ENCODE measurements around the gene THNSL1. TPM values are rescaled to one million over a fixed set of nuclear protein-coding genes. Genes with fewer than 3 reads are reported as not detected.
A peak's percentile ranks its signal among the peaks of the same experiment; 100 is the strongest.

Gene THNSL1
- total and polyA plus RNA-seq, 2 of the 13 experiments (the other 11 are each of a cell fraction or from before 2014, with no cell fraction given), result 1.3 to 3.8 TPM

- TF ChIP-seq HOXA9 (CRISPR knock-in tag; IDR thresholded peaks at IDR 0.05; ENCODE audit: borderline replicate concordance) (peak; percentile 15; the same call in 1 of the 2 replicates), NFIB (CRISPR knock-in tag; IDR thresholded peaks at IDR 0.05; ENCODE audit: borderline replicate concordance) (no peak)
These were observed 510 bp upstream of the THNSL1 start, which contains the start of gene ENKUR (continued) for GRCh38 chr10:25015828-25016375.

DNA sequence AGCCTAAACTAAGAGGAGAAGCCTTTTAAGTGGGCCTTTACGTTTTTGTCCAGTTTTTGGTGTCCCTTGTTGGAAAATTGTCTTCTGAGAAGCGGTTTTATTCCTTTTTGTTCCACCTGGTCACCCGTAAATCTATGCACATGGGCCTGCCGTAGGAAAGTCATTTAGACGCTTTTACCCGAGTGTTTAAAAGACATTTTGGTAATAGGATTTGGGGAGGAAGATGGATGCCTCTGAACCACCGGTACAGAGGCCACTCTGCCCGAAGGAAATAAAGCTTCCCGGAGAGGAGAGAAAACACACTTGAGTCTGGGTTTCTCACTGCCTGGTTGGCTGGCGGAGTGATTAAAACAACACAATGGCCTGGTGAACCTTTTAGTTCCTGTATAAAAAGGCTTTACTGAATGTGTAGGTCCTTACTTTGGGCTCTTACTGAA is 760 bp downstream of the THNSL1 start:
- peak overlapping the region; percentile 64 to 84 (median 71) for H3K4me3 ChIP-seq (replicated peaks in 1 of 3; ENCODE audit: insufficient read depth in 1 of 3, low read depth in 2 of 3, low read length in 3 of 3)
- peaks cover 32% of the 10 kb centered on the region for H3K4me1 ChIP-seq (ENCODE audit: insufficient read depth, low read length)
- WGBS (ENCODE audit: low lambda C conversion rate), result 2% methylated on average over 10 of the region's 10 CpGs
- no peak for FAIRE-seq
- H3K4me2 ChIP-seq (ENCODE audit: low read depth, low read length), result peak overlapping the region; percentile 97
- POLR2A ChIA-PET, result interaction anchor here (1.3 to 2.5 kb wide), 4 partner anchors 7 to 63 kb away, joined by 4 to 35 read pairs (median 12); no protein-coding TSS in a partner anchor
- H3K27me3 ChIP-seq (ENCODE audit: control insufficient read depth in 1 of 2, insufficient read depth in 2 of 2, low read length in 2 of 2), result no peaks in the 10 kb centered on the region
- no peaks in the 10 kb centered on the region for H3K36me3 ChIP-seq (replicated peaks in 1 of 2; ENCODE audit: control insufficient read depth in 1 of 2, insufficient read depth in 2 of 2, low read length in 2 of 2)
- H3K9me3 ChIP-seq (ENCODE audit: low read length), result no peaks in the 10 kb centered on the region
- H2AFZ ChIP-seq (ENCODE audit: low read length), result peak overlapping the region; percentile 61
- H3K9ac ChIP-seq (ENCODE audit: insufficient read depth, low read depth, low read length), result peak overlapping the region; percentile 93
- intact Hi-C loops (cut with micrococcal nuclease; ENCODE audit: unreplicated experiment) (loop anchor here (2.0 to 5.0 kb wide), 4 partner anchors 45 to 374 kb away; partner anchors contain the start of gene ARHGAP21), in situ Hi-C loops (cut with HindIII; ENCODE audit: extremely low pct_ligation_motif_present, low pct_unique_long_range_greater_than_20kb) (loop anchor here (5.0 to 10.0 kb wide), 2 partner anchors 45 to 292 kb away; partner anchors contain the start of gene ARHGAP21)
- DNase-seq (ENCODE audit: low spot score), result no peak
- ATAC-seq, result no peak
- peak overlapping the region; percentile 100 for H3K27ac ChIP-seq (ENCODE audit: extremely low read length, insufficient read depth, low read length)
- no peaks in the 10 kb centered on the region for H3K79me2 ChIP-seq (ENCODE audit: insufficient read depth, low read length)
- TSS peak; percentile 86 for BruUV-seq (replicated peaks)
- CTCF ChIA-PET (ENCODE audit: low intra/inter-chr PET ratio, low total read pairs), result no interaction called here
- no peaks in the 10 kb centered on the region for H4K20me1 ChIP-seq (ENCODE audit: insufficient read depth, low read length)
- no peak for TF ChIP-seq ZFP90 (CRISPR knock-in tag; IDR thresholded peaks at IDR 0.05; ENCODE audit: borderline replicate concordance)
- TF ChIP-seq CHD4 (IDR thresholded peaks at IDR 0.05; ENCODE audit: borderline replicate concordance, low read length), result peak; percentile 81; the same call in 1 of the 2 replicates
- TF ChIP-seq HMG20B (CRISPR knock-in tag; conservative IDR thresholded peaks at IDR 0.05), result 0 out of 2 replicates have a peak, but pooled peaks have one; percentile 2
- TF ChIP-seq SIX1 (CRISPR knock-in tag; IDR thresholded peaks at IDR 0.05; ENCODE audit: borderline replicate concordance), result no peak
- TF ChIP-seq KDM1A (CRISPR knock-in tag; IDR thresholded peaks at IDR 0.05), result no peak
- TF ChIP-seq, protein P1, sequence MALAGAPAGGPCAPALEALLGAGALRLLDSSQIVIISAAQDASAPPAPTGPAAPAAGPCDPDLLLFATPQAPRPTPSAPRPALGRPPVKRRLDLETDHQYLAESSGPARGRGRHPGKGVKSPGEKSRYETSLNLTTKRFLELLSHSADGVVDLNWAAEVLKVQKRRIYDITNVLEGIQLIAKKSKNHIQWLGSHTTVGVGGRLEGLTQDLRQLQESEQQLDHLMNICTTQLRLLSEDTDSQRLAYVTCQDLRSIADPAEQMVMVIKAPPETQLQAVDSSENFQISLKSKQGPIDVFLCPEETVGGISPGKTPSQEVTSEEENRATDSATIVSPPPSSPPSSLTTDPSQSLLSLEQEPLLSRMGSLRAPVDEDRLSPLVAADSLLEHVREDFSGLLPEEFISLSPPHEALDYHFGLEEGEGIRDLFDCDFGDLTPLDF (CRISPR knock-in tag; IDR thresholded peaks at IDR 0.05), result peak; percentile 2; the same call in 1 of the 2 replicates
- TF ChIP-seq CHCHD3 (CRISPR knock-in tag; IDR thresholded peaks at IDR 0.05), result 0 out of 2 replicates have a peak, but pooled peaks have one; percentile 2
- TF ChIP-seq, protein P2, sequence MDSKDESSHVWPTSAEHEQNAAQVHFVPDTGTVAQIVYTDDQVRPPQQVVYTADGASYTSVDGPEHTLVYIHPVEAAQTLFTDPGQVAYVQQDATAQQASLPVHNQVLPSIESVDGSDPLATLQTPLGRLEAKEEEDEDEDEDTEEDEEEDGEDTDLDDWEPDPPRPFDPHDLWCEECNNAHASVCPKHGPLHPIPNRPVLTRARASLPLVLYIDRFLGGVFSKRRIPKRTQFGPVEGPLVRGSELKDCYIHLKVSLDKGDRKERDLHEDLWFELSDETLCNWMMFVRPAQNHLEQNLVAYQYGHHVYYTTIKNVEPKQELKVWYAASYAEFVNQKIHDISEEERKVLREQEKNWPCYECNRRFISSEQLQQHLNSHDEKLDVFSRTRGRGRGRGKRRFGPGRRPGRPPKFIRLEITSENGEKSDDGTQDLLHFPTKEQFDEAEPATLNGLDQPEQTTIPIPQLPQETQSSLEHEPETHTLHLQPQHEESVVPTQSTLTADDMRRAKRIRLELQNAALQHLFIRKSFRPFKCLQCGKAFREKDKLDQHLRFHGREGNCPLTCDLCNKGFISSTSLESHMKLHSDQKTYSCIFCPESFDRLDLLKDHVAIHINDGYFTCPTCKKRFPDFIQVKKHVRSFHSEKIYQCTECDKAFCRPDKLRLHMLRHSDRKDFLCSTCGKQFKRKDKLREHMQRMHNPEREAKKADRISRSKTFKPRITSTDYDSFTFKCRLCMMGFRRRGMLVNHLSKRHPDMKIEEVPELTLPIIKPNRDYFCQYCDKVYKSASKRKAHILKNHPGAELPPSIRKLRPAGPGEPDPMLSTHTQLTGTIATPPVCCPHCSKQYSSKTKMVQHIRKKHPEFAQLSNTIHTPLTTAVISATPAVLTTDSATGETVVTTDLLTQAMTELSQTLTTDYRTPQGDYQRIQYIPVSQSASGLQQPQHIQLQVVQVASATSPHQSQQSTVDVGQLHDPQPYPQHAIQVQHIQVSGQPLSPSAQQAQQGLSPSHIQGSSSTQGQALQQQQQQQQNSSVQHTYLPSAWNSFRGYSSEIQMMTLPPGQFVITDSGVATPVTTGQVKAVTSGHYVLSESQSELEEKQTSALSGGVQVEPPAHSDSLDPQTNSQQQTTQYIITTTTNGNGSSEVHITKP (CRISPR knock-in tag; IDR thresholded peaks at IDR 0.05; ENCODE audit: low read depth), result 0 out of 2 replicates have a peak, but pooled peaks have one; percentile 3
- TF ChIP-seq ZEB1 (IDR thresholded peaks at IDR 0.05; ENCODE audit: insufficient replicate concordance, low read depth), result no peak
- 0 out of 2 replicates have a peak, but pooled peaks have one; percentile 1 for TF ChIP-seq TARDBP (CRISPR knock-in tag; IDR thresholded peaks at IDR 0.05)
- TF ChIP-seq CSRNP1 (CRISPR knock-in tag; IDR thresholded peaks at IDR 0.05), result no peak
- 0 out of 2 replicates have a peak, but pooled peaks have one; percentile 18 for TF ChIP-seq ZNF124 (CRISPR knock-in tag; IDR thresholded peaks at IDR 0.05)
- TF ChIP-seq SMARCC2 (IDR thresholded peaks at IDR 0.05), result no peak
- 0 out of 2 replicates have a peak, but pooled peaks have one; percentile 7 for TF ChIP-seq GATAD1 (CRISPR knock-in tag; IDR thresholded peaks at IDR 0.05)
